HG02852 (cell line): ENCODE measurements around the gene PSAP.
A peak's percentile ranks its signal among the peaks of the same experiment; 100 is the strongest.
"Not testable (repeated sequence)": the region's sequence is repeated elsewhere in the genome, so short reads cannot be mapped to it uniquely, and the experiment has no call there.

Source experiments
- ATAC-seq: cut with Tn5 transposase; IDR thresholded peaks from one replicate; pipeline ENCODE4 v1.9.1; 2021; ENCODE audit warnings: mild to moderate bottlenecking, moderate library complexity; ENCODE audit not compliant: unreplicated experiment

The PSAP gene

GRCh38 chr10:71850743-71851464 lies at the start of gene PSAP:
Gene PSAP (minus strand): TSS chr10:71851251. CDS start chr10:71851221, 30 bp downstream.
- ATAC-seq = peak; percentile 92

DNA sequence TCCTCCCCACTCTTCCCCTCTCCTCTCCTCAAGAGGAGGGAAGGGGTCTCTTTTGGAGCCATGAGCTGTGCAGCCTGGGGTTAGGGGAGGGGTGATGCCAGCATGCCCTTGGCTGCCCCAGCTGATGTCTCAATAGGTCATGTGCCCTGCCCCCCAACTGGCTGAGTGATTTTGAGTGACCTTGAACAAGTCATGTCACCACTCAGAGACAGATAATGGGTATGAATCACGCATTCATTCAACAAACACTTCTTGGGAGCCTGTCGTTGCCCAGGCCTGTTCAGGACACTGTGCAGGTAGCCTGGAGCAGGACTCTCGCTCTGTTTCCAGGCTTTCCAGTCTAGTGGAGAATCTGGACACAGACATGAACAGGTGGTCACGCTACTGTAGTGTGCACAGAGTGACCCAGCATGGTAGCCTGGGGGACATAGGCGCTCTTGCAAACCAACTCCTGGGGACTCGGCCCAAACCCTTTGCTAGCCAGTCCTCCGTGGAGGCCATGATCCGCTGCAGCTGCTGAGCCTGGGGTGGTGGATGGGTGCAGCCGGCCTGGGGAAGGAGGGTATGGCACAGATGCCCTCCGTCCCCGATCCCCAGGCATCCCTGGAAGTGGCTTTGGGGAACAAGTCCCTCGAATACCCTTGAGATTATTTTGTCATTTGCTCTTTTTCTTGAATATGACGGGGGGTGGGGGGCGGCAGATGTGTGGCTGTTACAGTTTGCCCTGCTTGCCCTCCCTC lies 49.6 kb upstream of the PSAP start:
- ATAC-seq = no peak

DNA sequence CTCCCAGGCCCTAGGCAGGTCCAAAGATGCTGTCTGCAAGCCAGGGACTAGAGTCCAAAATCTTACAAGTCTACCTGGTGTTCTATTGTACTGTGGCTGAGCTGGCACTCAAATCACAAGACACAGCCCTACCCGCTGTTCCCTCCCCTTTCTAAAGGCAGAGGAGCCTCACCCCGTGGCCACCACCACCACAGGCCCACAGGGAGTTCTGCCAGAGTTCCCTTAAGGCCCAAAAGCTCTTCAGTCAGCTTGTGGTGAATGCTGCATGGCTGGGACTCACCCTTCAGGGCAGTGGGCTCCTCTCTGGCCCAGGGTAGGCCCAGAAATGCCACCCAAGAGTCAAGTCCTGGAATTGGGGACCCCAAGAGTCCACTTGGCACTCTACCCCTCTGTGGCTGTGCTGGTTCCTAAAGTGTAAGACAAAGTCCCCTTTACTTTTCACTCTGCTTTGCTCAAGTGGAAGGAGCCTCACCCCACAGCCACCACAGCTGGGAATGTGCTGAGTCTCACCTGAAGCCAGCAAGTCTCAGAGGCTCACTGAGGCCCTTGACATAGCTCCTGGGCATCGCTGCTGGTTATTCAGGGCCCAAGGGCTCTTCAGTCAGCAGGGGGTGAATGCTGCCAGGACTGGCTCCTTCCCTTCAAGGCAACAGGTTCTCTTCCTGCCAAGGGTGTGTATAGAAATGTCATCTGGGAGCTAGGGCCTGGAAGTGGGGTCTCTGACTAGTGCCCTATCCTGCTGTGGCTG lies 48.8 kb upstream of the PSAP start:
- no peak for ATAC-seq

DNA sequence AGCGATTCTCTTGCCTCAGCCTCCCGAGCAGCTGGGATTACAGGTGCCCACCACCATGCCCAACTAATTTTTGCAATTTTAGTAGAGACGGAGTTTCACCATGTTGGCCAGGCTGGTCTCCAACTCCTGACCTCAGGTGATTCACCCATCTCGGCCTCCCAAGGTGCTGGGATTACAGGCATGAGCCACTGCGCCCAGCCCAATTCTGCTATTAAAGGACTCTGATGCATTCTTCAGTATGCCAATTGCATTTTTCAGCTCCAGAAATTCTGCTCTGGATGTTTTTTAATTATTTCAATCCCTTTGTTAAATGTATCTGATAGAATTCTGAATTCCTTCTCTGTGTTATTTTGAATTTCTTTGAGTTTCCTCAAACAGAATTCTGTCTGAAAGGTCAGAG lies 47.3 kb upstream of the PSAP start:
- ATAC-seq = not testable (repeated sequence)

GRCh38 chr10:71893920-71894319 lies 42.9 kb upstream of the PSAP start:
- ATAC-seq = no peak

GRCh38 chr10:71893258-71893815 lies 42.3 kb upstream of the PSAP start:
- no peak for ATAC-seq

DNA sequence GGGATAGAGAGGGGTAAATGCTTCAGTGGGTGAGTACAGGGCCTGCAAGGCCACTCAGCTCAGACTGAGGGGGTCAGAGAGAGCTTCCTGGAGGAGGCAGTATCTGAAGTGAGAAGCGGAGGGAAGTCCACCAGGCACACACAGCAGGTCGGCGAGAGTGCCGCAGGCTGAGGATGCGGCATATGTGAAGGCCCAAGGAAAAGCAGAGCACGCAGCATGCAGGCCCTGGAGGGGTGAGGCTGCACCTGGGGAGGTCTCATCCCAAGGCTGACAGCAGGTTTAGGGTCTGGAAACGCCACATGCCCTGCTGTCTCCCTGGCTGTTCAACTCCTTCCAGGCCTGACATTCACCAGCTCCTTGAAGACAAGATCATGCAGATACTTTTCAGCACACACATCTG lies 40.4 kb upstream of the PSAP start:
- ATAC-seq = no peak

GRCh38 chr10:71889388-71889987 lies 38.4 kb upstream of the PSAP start:
- ATAC-seq = no peak

GRCh38 chr10:71888623-71889387 lies 37.8 kb upstream of the PSAP start:
- ATAC-seq = peak; percentile 82

DNA sequence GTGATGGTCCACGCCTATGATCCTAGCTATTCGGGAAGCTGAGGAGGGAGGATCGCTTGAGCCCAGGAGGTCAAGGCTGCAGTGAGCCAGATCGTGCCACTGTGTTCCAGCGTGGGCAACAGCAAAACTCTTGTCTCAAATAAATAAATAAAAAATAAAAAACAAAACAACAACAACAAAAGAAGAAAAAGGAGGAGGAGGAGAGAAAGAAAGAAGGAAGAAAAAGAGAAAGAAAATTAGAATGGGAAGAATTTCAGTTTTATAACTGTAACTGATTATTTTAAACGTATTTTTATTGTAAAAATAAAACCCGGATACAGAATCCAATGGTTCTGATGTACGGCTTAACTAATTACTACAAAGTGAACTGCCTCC lies 37.2 kb upstream of the PSAP start:
- no peak for ATAC-seq

DNA sequence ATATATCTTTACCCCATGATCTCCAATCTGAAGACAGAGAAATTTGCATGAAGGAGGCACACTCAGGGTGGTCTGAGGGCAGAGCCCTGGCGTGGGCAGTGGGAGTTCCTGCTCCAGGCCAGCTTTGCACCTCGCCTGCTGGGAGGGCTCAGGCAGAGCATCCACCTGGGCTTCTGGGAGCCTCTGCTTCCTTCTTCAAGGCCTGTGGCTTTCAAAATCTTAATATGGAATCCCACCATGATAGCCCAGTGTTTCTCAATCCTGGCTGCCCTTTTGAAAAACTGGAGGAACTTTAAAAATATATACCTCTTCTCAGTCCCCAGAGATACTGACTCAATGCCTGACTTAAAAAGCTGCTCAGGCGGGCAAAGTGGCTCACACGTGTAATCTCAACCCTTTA lies 36.7 kb upstream of the PSAP start:
- no peak for ATAC-seq

DNA sequence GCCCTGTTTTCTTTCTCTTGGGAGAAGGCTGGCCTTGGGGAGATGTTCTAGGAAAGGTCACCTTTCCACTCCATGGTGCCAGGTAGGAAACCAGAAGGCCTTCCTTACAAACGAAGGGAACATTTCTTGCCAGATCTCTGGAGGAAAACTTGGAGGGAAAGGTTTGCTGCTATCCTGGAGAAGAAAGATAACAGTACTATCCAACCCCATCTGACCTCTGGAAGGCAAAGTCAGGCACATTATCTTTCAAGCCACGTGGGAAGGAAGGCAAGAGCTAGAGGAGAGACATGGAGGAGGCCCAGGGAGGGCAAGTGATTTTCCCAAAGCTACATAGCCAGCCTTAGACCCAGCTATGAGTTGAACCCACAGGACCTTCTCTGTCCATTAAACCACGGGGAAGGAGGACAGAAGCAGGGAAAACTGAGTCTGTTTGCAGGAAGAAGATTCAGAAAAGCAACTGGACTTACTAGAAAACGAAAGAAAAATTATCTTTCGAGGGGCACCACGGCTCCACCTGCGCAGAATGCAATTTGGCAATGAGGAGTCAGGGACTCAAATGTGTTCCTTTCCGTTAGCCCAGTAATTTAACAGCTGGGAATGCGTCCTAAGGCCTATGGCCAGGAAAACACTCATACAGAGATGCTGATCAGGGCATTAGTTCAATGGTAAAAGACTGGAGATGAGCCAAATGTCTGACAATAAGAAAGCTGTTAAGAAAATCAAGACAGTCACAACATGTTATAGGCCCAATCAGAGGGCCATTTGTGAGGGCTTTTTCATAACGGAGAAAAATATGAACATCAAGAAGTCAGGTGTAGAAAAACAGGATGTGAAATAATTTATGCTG lies 32.0 kb upstream of the PSAP start:
- ATAC-seq = no peak

DNA sequence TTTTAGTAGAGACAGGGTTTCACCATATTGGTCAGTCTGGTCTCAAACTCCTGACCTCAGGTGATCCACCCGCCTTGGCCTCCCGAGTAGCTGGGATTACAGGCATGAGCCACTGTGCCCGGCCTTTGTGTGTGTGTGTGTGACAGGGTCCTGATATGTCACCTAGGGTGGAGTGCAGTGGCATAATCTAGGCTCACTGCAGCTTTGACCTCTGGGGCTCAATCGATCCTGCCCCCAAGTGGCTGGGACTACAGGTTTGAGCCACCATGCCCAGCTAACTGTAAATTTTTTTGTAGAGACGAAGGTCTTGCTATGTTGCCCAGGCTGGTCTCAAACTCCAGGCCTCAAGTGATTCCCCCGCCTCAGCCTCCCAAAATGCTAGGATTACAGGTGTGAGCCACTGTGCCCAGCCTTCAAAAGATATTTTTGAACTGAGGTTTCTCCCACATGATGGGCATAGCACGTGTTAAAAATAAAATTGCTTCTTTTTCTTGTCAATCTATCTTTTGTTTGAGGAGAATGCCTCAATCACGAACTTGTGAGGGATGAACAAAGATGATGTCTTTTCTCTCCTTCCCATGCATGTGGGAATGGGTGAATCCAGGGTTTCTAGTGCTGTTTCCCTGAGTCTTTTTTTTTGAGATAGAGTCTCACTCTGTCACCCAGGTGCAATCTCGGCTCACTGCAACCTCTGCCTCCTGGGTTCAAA lies 30.8 kb upstream of the PSAP start:
- ATAC-seq = no peak

GRCh38 chr10:71881307-71881624 lies 30.2 kb upstream of the PSAP start:
- not testable (repeated sequence) for ATAC-seq

DNA sequence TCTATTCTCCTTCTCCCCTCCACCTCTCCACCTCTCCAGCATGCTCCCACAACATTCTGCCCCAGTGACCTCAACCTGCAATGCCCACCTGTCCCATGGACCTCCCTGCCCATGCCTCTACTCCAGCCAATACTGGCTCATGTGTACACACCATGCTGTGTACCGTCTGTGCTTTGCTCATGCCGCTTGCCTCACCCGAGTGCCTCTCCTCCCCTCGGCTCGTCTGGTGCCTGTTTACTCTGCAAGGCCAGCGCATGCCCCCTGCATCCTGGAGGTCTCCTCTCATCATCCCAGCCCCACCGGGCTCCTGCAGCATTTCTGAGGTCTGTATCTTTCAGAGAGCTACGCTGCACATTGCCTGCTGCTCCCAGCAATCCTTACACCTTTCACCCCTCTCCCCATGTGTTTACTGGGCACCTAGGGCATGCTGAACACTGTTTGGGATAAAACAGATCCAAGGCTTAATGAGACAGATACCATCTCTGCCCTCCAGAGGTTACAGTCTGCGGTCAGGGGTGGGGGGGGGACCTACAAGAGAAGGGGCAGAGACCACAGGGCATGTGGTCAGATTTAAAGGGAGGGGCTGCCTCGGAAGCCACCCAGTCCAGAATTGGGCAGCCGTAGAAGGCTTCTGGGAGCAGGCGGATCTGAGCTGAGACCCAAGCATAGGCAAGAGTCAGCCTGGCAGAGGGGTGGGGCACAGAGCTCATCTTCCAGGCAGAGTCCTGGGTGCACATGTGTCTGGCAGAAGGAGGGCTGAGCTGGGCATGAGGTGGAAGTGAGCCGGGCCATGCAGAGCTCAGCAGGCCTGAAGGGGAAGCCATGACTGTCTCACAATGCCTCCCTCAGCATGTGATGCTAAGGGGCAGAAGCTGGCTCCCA lies 29.6 kb upstream of the PSAP start:
- no peak for ATAC-seq

- no peak for ATAC-seq
Observed at GRCh38 chr10:71878327-71879034, 27.4 kb upstream of the PSAP start.

GRCh38 chr10:71877821-71878220 lies 26.8 kb upstream of the PSAP start:
- no peak for ATAC-seq
